NCI-H146 (cell line): ENCODE measurements around the gene KRT81.
"Not testable (repeated sequence)": the region's sequence is repeated elsewhere in the genome, so short reads cannot be mapped to it uniquely, and the experiment has no call there.

ENCODE experiments used
- DNase-seq: peaks from one replicate; lab custom pipeline; 2025; lab: John Stamatoyannopoulos, UW

Gene KRT81

DNA sequence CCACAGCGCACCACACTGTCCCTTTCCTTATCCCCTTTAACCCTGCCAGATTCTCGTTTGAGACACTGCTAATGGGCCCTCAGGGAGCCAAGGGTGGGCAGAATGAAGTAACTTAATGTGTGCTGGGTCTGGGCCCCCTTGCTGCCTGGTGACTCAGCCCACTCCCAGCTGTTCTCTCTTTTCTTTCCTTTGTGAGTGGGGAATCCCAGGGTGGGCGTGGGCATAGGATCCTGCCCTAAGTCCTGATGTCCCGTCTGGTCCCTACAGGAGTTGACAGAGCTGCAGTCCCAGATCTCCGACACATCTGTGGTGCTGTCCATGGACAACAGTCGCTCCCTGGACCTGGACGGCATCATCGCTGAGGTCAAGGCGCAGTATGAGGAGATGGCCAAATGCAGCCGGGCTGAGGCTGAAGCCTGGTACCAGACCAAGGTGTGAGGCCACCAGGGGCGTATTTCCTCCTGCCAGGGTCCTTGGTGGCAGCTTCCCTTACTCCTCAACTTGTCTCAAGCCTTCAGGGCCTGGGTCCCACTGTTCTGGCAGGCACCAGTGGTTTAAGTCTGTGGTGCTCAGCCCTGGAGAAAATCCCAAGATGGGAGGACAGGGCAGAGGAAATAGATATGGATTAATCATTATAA lies 50.0 kb downstream of the KRT81 start:
- DNase-seq: no peak

DNA sequence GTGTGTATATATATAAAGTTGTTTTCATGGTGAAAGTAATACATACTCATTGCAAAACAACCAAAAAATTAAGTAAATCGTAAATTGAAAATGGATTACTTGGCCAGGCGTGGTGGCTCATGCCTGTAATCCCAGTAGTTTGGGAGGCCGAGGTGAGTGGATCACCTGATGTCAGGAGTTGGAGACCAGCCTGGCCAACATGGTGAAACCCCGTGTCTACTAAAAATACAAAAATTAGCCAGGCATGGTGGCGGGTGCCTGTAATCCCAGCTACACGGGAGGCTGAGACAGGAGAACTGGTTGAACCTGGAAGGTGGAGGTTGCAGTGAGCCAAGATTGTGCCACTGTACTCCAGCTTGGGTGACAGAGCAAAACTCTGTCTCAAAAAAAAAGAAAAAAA lies 51.1 kb downstream of the KRT81 start:
- not testable (repeated sequence) for DNase-seq

DNA sequence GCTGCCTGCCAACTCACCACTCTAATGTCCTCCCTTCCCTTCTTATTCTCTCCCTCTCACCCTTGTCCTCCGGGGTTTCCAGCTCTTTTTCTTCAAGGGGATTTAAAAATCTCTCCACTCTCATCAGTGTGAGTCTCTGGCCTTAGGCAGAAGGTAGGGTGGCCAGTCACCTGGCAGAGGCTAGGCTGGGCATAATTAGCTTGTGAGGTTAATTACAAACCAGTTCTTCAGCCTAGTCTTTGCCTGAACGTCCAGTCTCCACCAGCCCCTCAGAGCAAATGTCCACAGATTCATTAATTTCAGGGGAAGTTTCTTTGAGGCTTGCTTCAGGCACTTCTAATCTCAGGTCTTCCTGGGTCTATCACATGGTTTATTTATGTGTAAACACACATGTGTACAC lies 51.6 kb downstream of the KRT81 start:
- DNase-seq: no peak

DNA sequence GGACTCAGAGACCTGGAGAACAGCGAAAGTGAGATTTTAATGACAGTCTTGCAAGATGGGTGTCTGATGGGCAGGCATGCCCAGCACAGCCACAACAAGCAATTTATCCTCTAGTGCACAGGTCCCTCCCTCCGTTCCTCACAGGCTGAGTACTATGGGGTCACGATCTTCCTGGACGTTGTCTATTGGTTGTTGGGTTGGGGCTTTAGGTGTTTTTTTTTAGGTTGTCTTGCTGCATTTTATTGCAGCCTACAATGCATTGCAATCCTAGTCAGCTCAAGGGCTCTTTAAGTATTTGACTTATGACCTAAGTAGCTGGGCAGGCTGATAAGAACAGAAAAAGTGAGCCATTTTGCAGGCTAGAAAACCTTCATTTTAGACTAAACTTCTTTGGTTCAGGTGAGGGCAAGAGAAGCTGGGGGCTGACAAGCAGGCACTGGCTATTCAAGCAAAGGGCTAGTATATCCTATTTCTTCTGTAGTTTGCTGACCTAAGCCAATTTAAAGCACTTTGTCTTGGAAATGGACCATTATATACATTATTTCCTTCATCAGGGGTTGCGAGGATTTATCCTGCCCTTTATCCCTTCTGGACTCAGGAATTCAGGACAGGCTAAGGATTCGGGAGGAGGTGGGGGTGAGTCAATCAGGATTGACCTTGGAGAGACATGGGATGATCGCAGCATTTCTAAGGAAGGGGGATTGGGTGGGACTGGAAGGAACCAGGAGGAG lies 52.3 kb downstream of the KRT81 start:
- DNase-seq: no peak

DNA sequence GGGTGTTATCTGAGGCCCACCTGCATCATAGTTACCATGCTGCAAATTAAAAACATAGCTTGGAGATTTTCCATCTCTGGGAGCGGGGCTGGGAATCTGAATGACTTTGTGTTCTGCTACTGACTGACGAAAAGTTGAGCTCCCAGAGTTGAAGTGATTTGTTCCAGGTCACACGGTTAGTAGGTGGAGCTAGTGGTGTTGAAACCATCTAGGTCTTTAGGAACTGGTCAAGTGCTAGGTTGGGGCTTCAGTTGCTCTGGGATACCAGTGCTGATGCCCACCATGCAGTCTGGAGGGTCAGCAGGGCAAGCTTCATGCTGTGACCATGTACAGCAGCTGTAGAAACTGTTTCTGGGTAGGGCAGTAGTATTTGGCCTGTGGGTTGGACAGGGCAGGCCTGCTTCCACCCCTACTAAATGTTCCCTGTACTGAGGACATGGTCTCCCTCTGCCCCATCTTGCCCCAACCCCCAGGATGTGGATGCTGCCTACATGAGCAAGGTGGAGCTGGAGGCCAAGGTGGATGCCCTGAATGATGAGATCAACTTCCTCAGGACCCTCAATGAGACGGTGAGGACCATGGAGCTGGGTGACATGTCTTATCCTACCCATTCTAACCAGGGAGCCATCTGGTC lies 53.0 kb downstream of the KRT81 start:
- DNase-seq: no peak

DNA sequence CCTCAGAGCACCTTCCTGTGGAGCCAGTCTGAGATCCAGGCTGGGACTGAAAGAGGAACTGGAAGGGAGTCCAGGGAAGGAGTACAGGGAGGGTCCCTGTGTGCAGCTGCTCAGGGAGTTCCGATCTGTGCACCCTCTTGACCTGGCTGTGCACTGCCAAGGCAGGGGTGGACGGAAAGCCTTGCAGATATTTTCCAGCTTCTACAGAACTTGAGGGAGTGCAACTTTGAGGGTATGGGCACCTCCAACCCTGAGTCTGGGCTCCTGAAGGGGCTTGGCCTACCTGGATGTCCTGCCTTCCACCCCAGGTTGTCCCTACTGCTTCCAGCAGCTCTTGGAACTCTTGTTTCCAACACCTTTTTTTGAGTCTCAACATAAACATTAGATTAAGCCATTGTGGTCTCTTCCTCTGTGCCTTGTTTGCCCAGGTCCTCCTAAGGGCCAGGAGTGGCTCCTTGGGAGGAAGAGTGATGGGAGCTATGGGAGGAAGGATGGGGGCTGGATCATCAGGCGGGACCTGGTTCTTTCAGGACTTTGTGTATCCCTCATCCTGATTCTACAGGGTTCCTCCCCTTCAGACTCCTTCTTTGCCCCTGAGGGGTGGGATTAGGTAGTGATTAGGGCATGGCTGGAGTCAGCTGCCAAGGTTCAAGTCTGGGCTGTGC lies 54.8 kb downstream of the KRT81 start:
- no peak for DNase-seq
